ENCODE measurements around the gene PFKFB1.
"Not testable (repeated sequence)": the region's sequence is repeated elsewhere in the genome, so short reads cannot be mapped to it uniquely, and the experiment has no call there.

The PFKFB1 gene

GRCh38 chrX:54992911-54993622, 921 bp downstream of the PFKFB1 start:
- DNase-seq, result no peak

- DNase-seq, result no peak
These were observed 2.3 kb downstream of the PFKFB1 start for GRCh38 chrX:54991706-54992105.

GRCh38 chrX:54983306-54983705, 10.7 kb downstream of the PFKFB1 start:
- not testable (repeated sequence) for DNase-seq

GRCh38 chrX:54980334-54980733, 13.7 kb downstream of the PFKFB1 start:
- no peak for DNase-seq

GRCh38 chrX:54979432-54979831, 14.6 kb downstream of the PFKFB1 start:
- DNase-seq, result no peak

GRCh38 chrX:54978448-54978847, 15.5 kb downstream of the PFKFB1 start:
- no peak for DNase-seq

- DNase-seq, result no peak
These were observed 16.6 kb downstream of the PFKFB1 start for GRCh38 chrX:54977387-54977786.

- DNase-seq, result no peak
These were observed 29.1 kb downstream of the PFKFB1 start for GRCh38 chrX:54964766-54965497.

- no peak for DNase-seq
These were observed 32.2 kb downstream of the PFKFB1 start for GRCh38 chrX:54961750-54962149.

GRCh38 chrX:54950730-54951375, 43.1 kb downstream of the PFKFB1 start:
- no peak for DNase-seq

GRCh38 chrX:54945224-54945623, 48.8 kb downstream of the PFKFB1 start:
- DNase-seq, result no peak

- DNase-seq, result no peak
These were observed 49.2 kb downstream of the PFKFB1 start for GRCh38 chrX:54944816-54945215.

- no peak for DNase-seq
These were observed 56.6 kb downstream of the PFKFB1 start for GRCh38 chrX:54937416-54937815.

GRCh38 chrX:54935306-54935705, 58.7 kb downstream of the PFKFB1 start:
- no peak for DNase-seq

- DNase-seq, result no peak
These were observed 59.1 kb downstream of the PFKFB1 start for GRCh38 chrX:54934890-54935289.

GRCh38 chrX:54934058-54934457, 59.9 kb downstream of the PFKFB1 start:
- no peak for DNase-seq

GRCh38 chrX:54933150-54933826, 60.7 kb downstream of the PFKFB1 start:
- DNase-seq, result no peak

- no peak for DNase-seq
These were observed 62.9 kb downstream of the PFKFB1 start for GRCh38 chrX:54931107-54931506.

GRCh38 chrX:54930291-54931049, 63.5 kb downstream of the PFKFB1 start:
- no peak for DNase-seq

- DNase-seq, result no peak
These were observed 65.1 kb downstream of the PFKFB1 start for GRCh38 chrX:54928876-54929275.

GRCh38 chrX:54926978-54927377, 67.0 kb downstream of the PFKFB1 start:
- no peak for DNase-seq

- DNase-seq, result no peak
These were observed 70.6 kb downstream of the PFKFB1 start for GRCh38 chrX:54923376-54923775.
